ENCODE data around the gene ZNF598.
A peak's percentile ranks its signal among the peaks of the same experiment; 100 is the strongest.

ZNF598 gene

DNA sequence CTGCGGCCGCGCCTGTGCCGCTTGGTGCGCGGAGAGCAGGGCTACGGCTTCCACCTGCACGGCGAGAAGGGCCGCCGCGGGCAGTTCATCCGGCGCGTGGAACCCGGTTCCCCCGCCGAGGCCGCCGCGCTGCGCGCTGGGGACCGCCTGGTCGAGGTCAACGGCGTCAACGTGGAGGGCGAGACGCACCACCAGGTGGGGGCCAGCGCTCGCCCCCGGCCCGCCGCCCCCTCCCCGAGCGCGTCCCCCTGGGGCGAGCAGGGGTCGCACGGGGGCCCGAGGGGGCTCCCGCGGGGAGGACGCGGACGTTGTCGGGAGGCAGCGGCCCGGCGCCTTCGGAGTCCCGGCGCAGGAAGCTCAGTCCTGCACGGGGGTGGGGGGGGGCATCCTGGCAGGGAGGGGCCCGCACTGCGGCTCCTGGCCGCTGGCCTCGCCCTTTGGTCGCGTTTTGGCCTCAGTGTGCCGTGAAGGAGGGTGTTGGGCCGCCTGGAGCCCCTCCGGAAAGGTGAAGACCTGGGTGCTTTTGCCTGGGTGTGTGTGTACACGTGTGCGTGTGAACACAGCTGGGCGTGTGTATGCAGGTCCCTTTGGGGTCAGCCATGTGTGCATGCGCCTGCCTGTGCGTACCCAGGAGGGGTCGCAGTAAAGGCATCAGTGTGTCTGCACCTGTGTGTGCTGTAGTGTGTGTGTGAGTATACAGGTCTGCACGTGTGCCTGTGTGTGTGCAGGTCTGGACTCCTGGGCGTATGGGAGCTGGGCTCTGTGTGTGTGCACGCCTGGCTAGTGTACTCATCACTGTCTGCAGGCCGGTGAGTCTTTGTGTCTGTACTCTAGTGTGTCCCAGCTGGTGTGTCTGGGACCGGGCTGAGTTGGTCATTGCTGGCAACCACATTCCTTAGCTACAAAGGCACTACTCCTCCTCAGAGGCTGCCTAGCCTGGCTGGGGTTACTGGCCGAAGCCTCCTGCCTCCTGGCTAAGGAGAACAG, 17.7 kb upstream of the ZNF598 start:
- TF ChIP-seq, protein P1, sequence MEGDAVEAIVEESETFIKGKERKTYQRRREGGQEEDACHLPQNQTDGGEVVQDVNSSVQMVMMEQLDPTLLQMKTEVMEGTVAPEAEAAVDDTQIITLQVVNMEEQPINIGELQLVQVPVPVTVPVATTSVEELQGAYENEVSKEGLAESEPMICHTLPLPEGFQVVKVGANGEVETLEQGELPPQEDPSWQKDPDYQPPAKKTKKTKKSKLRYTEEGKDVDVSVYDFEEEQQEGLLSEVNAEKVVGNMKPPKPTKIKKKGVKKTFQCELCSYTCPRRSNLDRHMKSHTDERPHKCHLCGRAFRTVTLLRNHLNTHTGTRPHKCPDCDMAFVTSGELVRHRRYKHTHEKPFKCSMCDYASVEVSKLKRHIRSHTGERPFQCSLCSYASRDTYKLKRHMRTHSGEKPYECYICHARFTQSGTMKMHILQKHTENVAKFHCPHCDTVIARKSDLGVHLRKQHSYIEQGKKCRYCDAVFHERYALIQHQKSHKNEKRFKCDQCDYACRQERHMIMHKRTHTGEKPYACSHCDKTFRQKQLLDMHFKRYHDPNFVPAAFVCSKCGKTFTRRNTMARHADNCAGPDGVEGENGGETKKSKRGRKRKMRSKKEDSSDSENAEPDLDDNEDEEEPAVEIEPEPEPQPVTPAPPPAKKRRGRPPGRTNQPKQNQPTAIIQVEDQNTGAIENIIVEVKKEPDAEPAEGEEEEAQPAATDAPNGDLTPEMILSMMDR (IDR thresholded peaks at IDR 0.05) = no peak; the same call in 1 of the 2 replicates

DNA sequence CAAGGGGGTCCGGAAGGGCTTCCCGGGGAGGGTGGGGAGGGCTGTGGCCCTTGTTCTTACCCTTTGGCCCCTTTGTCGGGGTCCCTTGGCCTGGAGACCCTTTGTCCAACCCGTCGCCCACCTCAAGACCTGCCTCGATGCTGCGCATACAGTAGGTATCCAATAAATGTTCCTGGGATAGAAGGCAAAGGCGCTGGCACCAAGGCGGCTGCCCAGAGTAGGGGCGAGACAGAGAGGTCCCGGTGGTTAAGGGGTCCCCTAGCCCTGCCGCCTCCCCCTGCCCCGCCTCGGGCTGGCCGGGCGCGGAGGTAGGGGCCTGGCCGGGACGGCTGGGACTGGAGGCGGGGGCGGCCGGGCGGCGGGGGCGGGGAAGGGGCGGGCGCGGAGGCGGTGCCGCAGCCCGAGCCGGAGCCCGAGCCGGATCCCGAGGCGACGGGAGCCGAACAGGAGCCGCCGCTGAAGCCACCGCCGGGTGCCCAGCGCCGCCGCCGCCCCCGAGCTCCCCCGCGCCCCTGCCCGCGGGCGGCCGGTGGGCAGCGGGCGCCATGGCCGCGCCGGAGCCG, 16.9 kb upstream of the ZNF598 start, which contains the start of gene NHERF2:
Gene NHERF2, plus strand, starts transcription at position 442 of the 563 bp plus-strand sequence. Its CDS starts 104 bp downstream, at position 546.
- TF ChIP-seq, protein P1 (IDR thresholded peaks at IDR 0.05) = no peak

DNA sequence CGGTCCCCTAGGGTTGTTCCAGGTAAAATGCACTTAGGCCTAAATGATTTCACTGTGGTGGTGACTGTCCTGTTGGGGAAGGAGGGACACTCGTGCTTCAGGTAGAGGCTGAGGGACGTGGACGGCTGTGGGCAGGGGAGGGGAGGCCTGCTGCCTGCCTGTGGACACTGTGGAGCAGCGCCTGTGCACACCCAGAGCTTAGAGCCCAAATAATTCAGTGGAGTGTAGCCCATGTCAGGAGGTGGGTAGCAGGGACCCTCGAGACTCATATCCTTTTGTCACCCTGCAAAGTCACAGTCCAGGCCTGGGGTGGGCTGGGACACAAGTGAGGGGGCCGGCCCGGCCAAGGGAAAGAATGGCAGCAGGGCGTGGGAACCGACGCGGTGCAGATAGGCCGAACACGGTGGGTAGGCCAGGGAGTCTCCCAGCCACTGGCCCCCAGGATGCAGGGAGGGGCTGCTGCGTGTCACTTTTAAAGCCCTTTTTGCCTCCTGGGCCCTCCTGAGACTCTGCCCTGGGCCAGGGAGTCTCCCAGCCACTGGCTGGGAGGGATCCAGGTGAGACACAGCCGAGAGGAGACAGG, 16.3 kb upstream of the ZNF598 start:
- TF ChIP-seq, protein P1 (IDR thresholded peaks at IDR 0.05) = no peak

DNA sequence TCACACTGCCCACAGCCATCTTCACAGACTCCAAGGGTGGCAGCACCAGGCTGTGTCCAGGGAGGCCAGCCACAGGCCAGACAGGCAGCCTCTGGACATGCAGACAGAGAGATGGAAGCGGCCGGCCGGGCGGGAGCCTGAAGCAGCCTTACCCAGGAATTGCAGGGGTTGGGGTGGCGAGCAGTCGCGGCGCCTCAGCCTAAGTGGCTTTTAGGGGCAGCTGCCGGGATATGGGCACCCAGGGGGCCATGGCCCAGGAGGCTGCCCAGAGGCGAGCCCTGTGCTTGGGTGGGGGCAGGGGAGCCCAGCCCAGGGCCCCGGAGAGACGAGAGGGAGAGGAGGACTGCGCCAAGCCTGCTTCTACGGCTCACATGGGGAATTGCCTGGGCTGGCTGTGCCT, 15.6 kb upstream of the ZNF598 start:
- TF ChIP-seq, protein P1 (IDR thresholded peaks at IDR 0.05) = no peak

DNA sequence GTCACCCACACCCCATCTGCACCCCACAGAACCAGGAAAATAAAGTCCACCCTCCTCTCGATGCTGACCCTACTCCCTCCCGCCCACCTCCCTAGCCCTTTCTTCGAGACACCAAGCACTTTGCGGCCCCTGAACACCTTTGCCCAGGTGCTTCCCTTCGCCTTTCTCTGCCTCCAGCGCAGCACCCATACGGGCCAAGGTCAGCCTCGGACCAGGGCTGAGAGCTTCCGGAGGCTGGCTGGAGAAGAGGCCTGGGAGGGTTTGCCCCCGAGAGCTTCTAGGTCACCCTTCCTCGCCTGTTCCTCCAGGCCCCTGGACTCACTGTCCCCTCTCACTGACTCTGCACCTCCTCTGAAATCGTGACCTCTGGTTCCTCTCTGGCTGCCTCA, 14.4 kb upstream of the ZNF598 start:
- TF ChIP-seq, protein P1 (IDR thresholded peaks at IDR 0.05) = no peak

DNA sequence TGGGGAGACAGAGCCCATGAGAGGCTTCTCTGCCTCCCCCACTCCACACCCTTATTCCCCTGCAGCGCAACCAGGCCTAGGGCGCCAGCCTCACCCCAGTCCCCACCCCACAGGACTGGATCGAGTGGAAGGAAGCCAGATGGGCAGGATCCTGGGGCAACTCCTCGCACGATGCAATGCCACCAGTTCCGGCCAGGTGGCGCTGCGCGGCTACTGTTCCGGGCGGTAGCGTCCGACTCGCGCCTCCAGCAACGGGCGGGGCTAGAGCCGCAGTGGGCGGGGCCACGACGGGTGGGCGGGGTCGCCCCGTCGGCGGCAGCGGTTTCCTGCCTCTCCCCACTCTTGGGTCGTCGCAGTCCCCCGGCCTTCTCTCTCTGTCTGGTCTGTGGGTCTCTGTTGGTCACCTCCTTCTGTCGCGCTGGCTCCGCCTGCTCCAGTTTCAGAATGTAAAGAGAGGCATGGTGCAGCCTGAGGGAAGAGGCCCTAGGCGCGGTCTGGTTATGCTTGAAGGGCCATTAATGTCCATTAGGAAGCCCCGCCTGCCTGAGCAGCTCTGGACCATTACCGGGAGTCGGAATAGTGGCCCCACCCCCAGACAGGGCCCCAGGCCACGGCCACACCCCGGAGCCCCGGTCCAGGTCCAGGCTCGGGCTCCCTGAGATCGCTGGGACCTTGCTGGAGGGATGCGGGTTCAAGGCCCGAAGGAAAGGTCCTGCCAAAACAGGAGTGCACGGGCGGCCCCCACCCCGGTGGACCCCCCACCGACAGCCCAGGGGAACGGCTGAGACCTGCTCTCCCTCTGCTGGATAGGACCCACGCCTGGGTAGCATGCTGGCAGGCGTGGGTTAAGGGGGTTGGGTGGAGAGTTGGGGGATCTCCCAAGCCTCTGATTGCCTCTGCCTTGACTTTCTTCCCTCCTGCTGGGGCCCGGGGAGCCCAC, 13.7 kb upstream of the ZNF598 start:
- TF ChIP-seq, protein P1 (IDR thresholded peaks at IDR 0.05) = peak; percentile 93

DNA sequence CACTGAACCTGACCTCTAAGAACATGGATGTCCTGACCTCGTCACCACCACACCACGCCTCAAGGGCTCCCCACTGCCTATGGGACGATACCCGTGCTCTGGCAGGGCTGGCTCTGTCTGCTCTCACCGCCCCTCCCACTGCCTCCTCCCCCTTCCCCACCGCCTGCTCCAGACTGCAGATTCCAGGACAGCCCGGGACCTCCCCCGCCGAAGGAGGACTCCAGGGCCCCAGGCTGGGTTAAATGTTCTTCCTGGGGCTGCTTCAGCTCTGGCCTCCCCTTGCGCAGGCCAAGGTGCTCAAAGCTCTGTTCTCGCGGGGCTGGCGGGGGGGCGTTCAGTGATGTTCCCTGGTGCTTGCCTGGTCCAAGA, 13.1 kb upstream of the ZNF598 start:
- TF ChIP-seq, protein P1 (IDR thresholded peaks at IDR 0.05) = no peak
